Stimulated activated naive B cell treated with anti-CD40 and anti-IgM and Interleukin-4, amounts not matched to agents 10 μg/mL and 1 μg/mL and 100 μg/mL, for 72 hours (primary cell): ENCODE measurements around the gene RANBP1.

Experiments used
- ATAC-seq, 2 donors: fragments of 150-1000 bp; cut with Tn5 transposase; replicated peaks; 2 replicates each; pipeline ENCODE4 v1.10.0; 2021; ENCODE audit warnings: moderate library complexity in 1 of 2
- DNase-seq: peaks from one replicate; pipeline ENCODE4 v3.0.0; 2021
- H3K27ac Mint-ChIP-seq: one replicate; pipeline ENCODE4 v1.8.0; 2022; ENCODE audit warnings: mild to moderate bottlenecking, mixed read lengths
- H3K27me3 Mint-ChIP-seq, 2 donors: one replicate each; pipeline ENCODE4 v1.8.0; 2022; ENCODE audit warnings: mixed read lengths in 2 of 2
- H3K36me3 Mint-ChIP-seq, 2 donors: one replicate each; pipeline ENCODE4 v1.8.0; 2022; ENCODE audit warnings: mixed read lengths in 2 of 2, mild to moderate bottlenecking in 1 of 2
- H3K4me1 Mint-ChIP-seq, 2 donors: one replicate each; pipeline ENCODE4 v1.8.0; 2022; ENCODE audit warnings: mixed read lengths in 2 of 2, mild to moderate bottlenecking in 1 of 2
- H3K4me3 Mint-ChIP-seq, 2 donors: one replicate each; pipeline ENCODE4 v1.8.0; 2022; ENCODE audit warnings: mild to moderate bottlenecking in 2 of 2, mixed read lengths in 2 of 2, moderate library complexity in 1 of 2
- H3K9me3 Mint-ChIP-seq, 2 donors: one replicate each; pipeline ENCODE4 v1.8.0; 2022; ENCODE audit warnings: mixed read lengths in 2 of 2, mild to moderate bottlenecking in 1 of 2

Gene RANBP1

GRCh38 chr22:20084547-20085413, 31.1 kb upstream of the RANBP1 start:
- no peaks in the 10 kb centered on the region for H3K27me3 Mint-ChIP-seq
- no peak for ATAC-seq
- H3K36me3 Mint-ChIP-seq: peaks cover 25 to 46% of the 10 kb centered on the region in 2 donors
- no peak for DNase-seq
- H3K9me3 Mint-ChIP-seq: no peaks in the 10 kb centered on the region
- H3K4me1 Mint-ChIP-seq: peaks cover 33 to 39% of the 10 kb centered on the region in 2 donors
- no peak overlapping the region for H3K27ac Mint-ChIP-seq
- no peak overlapping the region for H3K4me3 Mint-ChIP-seq

- ATAC-seq (no peak), DNase-seq (no peak)
- Mint-ChIP-seq H3K27ac (no peak overlapping the region), H3K4me3 (no peak overlapping the region), H3K9me3 (no peaks in the 10 kb centered on the region), H3K27me3 (no peaks in the 10 kb centered on the region), H3K36me3 (peaks cover 34 to 55% of the 10 kb centered on the region in 2 donors), H3K4me1 (peaks cover 33 to 38% of the 10 kb centered on the region in 2 donors)
Measured at GRCh38 chr22:20085651-20086050, 30.3 kb upstream of the RANBP1 start.

GRCh38 chr22:20086101-20086599, 29.8 kb upstream of the RANBP1 start:
- ATAC-seq (no peak), DNase-seq (no peak)
- H3K36me3 Mint-ChIP-seq: peaks cover 38 to 60% of the 10 kb centered on the region in 2 donors
- peaks cover 30 to 33% of the 10 kb centered on the region in 2 donors for H3K4me1 Mint-ChIP-seq
- H3K9me3 Mint-ChIP-seq: no peaks in the 10 kb centered on the region
- no peak overlapping the region for H3K27ac Mint-ChIP-seq
- H3K4me3 Mint-ChIP-seq: no peak overlapping the region
- H3K27me3 Mint-ChIP-seq: no peaks in the 10 kb centered on the region

GRCh38 chr22:20086763-20087162, 29.1 kb upstream of the RANBP1 start:
- no peak for ATAC-seq
- no peak overlapping the region for H3K27ac Mint-ChIP-seq
- DNase-seq: no peak
- H3K27me3 Mint-ChIP-seq: no peaks in the 10 kb centered on the region
- peaks cover 42 to 62% of the 10 kb centered on the region in 2 donors for H3K36me3 Mint-ChIP-seq
- no peak overlapping the region for H3K4me3 Mint-ChIP-seq
- H3K9me3 Mint-ChIP-seq: no peaks in the 10 kb centered on the region
- peaks cover 24 to 27% of the 10 kb centered on the region in 2 donors for H3K4me1 Mint-ChIP-seq

GRCh38 chr22:20087319-20088262, 28.3 kb upstream of the RANBP1 start:
- H3K36me3 Mint-ChIP-seq: peaks cover 48 to 70% of the 10 kb centered on the region in 2 donors
- DNase-seq (no peak), ATAC-seq (no peak)
- no peaks in the 10 kb centered on the region for H3K27me3 Mint-ChIP-seq
- H3K4me1 Mint-ChIP-seq: peaks cover 24% of the 10 kb centered on the region in 2 donors
- H3K4me3 Mint-ChIP-seq: no peak overlapping the region
- no peak overlapping the region for H3K27ac Mint-ChIP-seq
- H3K9me3 Mint-ChIP-seq: no peaks in the 10 kb centered on the region

GRCh38 chr22:20088263-20088648, 27.6 kb upstream of the RANBP1 start:
- Mint-ChIP-seq H3K27ac (no peak overlapping the region), H3K4me1 (peaks cover 17 to 19% of the 10 kb centered on the region in 2 donors), H3K27me3 (no peaks in the 10 kb centered on the region), H3K4me3 (no peak overlapping the region), H3K36me3 (peaks cover 48 to 65% of the 10 kb centered on the region in 2 donors), H3K9me3 (no peaks in the 10 kb centered on the region)
- DNase-seq: no peak
- ATAC-seq: no peak

GRCh38 chr22:20089226-20089976, 26.5 kb upstream of the RANBP1 start:
- Mint-ChIP-seq H3K9me3 (no peaks in the 10 kb centered on the region), H3K36me3 (peaks cover 52 to 73% of the 10 kb centered on the region in 2 donors), H3K27me3 (no peaks in the 10 kb centered on the region), H3K27ac (no peak overlapping the region), H3K4me1 (peaks cover 5 to 10% of the 10 kb centered on the region in 2 donors), H3K4me3 (no peak overlapping the region)
- ATAC-seq: no peak
- no peak for DNase-seq

- peaks cover 0 to 8% of the 10 kb centered on the region in 2 donors for H3K4me1 Mint-ChIP-seq
- H3K4me3 Mint-ChIP-seq: no peak overlapping the region
- H3K27ac Mint-ChIP-seq: no peak overlapping the region
- no peaks in the 10 kb centered on the region for H3K9me3 Mint-ChIP-seq
- no peak for DNase-seq
- ATAC-seq: no peak
- peaks cover 55 to 75% of the 10 kb centered on the region in 2 donors for H3K36me3 Mint-ChIP-seq
- no peaks in the 10 kb centered on the region for H3K27me3 Mint-ChIP-seq
Measured at GRCh38 chr22:20089977-20090729, 25.8 kb upstream of the RANBP1 start.

GRCh38 chr22:20090730-20091240, 25.1 kb upstream of the RANBP1 start:
- Mint-ChIP-seq H3K27ac (no peak overlapping the region), H3K36me3 (peaks cover 57 to 76% of the 10 kb centered on the region in 2 donors), H3K4me1 (peaks cover 0 to 8% of the 10 kb centered on the region in 2 donors), H3K4me3 (no peak overlapping the region), H3K27me3 (no peaks in the 10 kb centered on the region), H3K9me3 (no peaks in the 10 kb centered on the region)
- ATAC-seq (no peak), DNase-seq (no peak)

- Mint-ChIP-seq H3K9me3 (peaks cover 2 to 4% of the 10 kb centered on the region in 2 donors), H3K4me1 (peaks cover 0 to 6% of the 10 kb centered on the region in 2 donors), H3K27me3 (no peaks in the 10 kb centered on the region), H3K4me3 (no peak overlapping the region), H3K27ac (no peak overlapping the region), H3K36me3 (peaks cover 57 to 75% of the 10 kb centered on the region in 2 donors)
- DNase-seq: no peak
- ATAC-seq: no peak
Measured at GRCh38 chr22:20091690-20092476, 24.0 kb upstream of the RANBP1 start.

GRCh38 chr22:20092477-20092854, 23.4 kb upstream of the RANBP1 start:
- Mint-ChIP-seq H3K27ac (peak overlapping the region; percentile 38), H3K27me3 (no peaks in the 10 kb centered on the region), H3K36me3 (peaks cover 57 to 75% of the 10 kb centered on the region in 2 donors), H3K4me1 (peaks cover 0 to 3% of the 10 kb centered on the region in 2 donors), H3K9me3 (peaks cover 2 to 4% of the 10 kb centered on the region in 2 donors), H3K4me3 (no peak overlapping the region)
- DNase-seq (no peak), ATAC-seq (no peak)

- H3K36me3 Mint-ChIP-seq: peaks cover 59 to 79% of the 10 kb centered on the region in 2 donors
- no peaks in the 10 kb centered on the region for H3K27me3 Mint-ChIP-seq
- peaks cover 2 to 4% of the 10 kb centered on the region in 2 donors for H3K9me3 Mint-ChIP-seq
- H3K27ac Mint-ChIP-seq: no peak overlapping the region
- H3K4me3 Mint-ChIP-seq: no peak overlapping the region
- no peaks in the 10 kb centered on the region for H3K4me1 Mint-ChIP-seq
- DNase-seq (no peak), ATAC-seq (no peak)
Measured at GRCh38 chr22:20093418-20094196, 22.3 kb upstream of the RANBP1 start.
